GM19351 (cell line): ENCODE results near the gene GRAMD1B.
A peak's percentile ranks its signal among the peaks of the same experiment; 100 is the strongest.

Experiments
- ATAC-seq: cut with Tn5 transposase; IDR thresholded peaks from one replicate; pipeline ENCODE4 v1.9.1; 2021; ENCODE audit warnings: mild to moderate bottlenecking, moderate library complexity; ENCODE audit not compliant: unreplicated experiment

The GRAMD1B gene

DNA sequence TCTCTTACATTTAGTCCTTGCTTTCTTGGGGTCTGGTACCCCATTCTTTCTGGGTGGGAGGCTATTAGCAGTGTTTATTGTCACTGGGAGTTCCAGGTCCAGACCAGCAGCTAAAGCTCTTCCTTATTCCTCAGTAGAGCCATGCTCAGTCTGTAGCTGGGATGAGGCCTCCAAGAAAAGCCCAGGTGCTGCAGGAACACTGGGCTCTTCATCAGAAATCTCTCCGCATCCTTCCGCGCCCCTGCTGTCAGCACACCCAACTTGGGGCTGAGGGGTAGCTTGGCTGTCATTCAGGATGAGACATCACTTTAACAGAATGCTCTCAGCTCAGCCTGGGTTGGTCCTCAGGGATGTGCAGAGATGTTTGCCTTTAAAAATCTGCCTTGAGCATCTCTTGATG is 97.5 kb downstream of the GRAMD1B start:
- no peak for ATAC-seq

DNA sequence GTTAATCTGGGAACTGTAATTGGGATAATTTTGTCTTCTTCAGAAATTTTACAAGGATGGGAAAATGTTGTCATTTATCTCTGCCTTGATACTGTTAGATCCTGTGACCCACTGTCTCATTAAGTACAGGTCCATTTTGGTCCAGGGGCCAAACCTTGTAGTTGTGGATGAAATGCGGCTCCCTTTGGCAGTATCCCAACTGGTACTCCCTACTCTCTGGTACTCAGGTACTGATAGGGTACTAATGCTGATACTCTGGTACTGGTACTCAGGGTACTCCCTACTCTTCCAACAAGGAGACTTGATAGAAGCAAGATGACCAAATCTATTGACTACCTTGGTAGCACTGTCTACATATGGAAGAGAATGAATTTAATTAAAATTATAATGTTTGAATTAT is 97.9 kb downstream of the GRAMD1B start:
- no peak for ATAC-seq

DNA sequence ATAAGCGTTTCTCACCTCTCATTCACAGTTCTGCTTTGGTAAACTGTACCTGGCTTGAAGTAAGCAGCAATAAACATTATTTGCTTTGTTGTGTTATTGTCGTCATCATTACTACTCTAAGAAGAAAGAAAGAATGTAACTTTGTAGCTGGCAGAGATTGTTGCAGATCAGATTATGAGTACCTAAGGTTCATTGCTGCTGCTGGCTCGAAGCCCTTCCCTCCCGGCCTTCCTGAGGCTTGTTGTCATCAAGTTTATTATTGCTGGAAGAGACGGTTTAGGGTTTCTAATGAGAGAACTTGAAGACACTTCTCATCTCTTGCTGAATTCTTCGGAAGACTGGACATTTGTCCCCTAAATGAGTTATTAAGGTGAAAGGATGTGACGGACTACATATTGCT is 101.3 kb downstream of the GRAMD1B start:
- ATAC-seq = no peak

DNA sequence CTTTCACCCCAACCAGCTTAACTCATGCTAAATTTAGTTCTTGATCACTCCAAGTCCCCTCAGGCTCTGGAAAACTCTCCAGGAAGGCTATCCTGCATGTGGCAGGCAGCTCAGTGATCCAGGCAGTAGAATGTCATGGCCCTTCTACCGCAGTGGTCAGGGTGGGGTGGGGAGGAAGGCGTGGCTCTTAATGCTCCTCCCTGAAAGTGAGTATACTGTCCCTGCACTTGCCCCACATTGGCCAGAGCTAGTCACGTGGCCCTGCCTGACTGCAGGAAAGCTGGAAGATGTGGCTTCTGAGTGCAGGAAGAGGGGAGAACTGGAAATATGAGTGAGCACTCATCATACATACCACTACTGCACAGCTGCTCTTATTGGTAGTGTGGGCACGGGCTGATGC is 102.1 kb downstream of the GRAMD1B start:
- no peak for ATAC-seq

DNA sequence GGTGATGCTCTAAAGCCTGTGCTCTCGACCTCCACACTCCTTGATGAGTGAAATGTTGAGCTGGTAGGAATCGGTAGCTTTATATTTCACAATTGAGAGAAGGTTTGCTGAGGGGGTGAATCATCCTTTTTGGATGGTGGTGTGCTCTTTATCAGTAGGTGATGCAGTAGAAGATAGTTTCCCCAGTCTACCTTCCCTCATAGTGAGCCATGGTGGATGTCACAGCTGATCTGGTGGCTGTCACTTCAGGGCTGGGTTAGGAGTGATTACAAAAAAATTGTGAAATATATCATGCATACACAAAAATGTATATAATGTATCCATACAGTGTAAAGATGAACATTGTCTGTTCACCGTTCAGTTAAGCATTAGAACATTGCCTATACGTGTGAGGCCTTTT is 105.3 kb downstream of the GRAMD1B start:
- no peak for ATAC-seq

DNA sequence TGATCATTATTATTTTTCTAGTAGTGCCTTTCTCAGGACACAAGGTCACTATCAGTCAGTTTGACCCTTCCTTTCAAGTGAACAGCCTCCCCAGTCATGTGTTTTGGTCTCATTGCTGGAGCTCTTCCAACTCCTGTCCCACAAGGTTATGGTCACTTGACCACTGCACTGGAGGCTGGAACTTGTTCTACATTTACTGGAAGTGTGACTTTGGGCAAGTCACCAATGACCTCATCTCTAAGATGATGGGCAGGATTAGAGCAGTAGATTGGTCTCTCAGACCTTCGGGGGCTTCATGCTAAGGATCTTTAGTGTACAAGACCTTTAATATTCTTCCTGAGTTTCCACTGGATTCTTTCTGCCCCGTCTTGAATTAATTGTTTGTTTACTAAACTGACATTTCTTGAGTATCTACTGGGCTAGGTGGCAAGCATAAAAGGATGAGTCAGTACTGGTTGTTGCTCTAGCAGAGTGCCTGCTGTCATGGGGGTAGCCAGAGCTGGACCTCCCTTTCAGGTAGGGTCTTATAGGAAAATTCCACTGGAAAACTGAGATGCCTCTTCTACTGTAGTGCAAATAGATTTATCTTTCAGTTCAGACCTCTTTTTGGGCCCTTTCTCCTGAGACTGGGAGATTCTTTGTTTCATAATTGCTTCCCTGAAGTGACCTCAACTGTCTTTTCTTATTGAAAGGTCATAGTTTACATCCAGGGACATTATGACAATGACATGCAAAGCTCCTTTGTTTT is 106.8 kb downstream of the GRAMD1B start:
- ATAC-seq = no peak

DNA sequence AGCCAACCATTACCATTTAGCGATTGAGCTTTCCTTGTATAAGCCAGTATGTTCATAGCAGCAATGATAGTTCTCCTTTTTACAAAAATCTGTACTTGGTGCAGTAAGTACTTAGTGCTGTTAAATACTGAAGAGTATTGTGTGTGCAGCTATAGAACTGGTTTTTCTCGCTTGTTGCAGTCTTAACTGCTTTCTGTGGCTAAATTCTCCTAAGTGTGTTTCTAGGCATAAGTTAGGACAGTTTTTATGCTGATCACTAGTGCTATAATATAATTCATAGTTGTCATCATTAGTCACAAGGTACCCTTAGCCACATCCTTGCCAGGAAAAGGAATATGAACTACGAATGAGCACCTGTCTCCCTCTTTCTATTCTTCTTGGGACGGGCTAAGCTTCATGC is 107.7 kb downstream of the GRAMD1B start:
- ATAC-seq = no peak

DNA sequence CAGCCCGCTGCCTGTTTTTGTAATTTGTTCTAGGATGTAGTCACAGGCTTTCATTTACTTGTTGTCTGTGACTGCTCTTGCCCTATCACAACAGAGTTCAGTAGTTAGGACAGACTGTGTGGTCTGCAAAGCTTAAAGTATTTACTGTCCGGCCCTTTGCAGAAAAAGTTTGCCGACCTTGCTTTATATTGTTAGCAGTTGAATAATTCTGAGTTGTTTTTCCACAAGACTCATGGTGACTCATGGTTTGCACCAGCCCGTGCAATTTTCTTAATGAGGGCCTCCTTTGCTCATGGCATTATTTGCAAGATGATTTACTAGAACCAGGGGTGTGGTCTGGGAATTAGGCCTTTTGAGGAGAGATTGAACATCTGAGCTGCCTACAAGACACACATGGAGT is 113.7 kb downstream of the GRAMD1B start:
- no peak for ATAC-seq

DNA sequence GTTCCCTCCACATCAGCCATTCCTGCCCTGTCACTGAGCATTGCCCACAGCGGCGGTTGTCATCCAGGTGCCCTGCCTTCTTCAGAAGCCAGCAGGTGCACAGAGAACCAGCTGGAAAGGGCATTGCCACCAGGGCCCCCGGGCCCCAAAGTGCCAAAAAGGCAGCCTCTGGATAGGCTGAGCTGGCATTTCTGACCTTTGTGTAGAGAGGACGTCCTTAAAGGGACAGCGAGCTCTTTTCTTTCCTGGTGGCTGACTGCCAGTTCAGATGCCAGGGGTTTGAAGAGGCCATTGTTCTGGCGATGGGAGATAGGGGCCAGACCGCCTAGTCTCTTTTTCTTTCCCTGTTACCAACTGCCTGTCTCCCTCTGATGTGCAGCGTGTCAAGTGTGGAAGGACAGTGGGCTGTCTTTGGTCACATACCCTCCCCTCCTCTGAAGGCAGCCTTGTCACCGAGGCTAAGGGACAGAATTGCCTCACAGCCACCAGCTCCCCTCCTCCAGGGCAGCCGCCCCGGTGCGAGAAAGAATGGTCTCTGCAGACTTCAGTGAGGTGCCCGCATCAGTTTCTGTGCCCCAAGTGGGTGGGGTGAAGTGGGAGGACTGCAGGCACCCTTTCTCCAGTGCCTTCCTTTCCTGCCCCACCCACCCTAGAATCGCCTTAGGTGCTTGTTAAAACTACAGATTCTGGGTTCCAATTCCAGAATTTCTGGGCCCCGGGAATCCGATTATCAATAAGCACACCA is 114.7 kb downstream of the GRAMD1B start:
- no peak for ATAC-seq

DNA sequence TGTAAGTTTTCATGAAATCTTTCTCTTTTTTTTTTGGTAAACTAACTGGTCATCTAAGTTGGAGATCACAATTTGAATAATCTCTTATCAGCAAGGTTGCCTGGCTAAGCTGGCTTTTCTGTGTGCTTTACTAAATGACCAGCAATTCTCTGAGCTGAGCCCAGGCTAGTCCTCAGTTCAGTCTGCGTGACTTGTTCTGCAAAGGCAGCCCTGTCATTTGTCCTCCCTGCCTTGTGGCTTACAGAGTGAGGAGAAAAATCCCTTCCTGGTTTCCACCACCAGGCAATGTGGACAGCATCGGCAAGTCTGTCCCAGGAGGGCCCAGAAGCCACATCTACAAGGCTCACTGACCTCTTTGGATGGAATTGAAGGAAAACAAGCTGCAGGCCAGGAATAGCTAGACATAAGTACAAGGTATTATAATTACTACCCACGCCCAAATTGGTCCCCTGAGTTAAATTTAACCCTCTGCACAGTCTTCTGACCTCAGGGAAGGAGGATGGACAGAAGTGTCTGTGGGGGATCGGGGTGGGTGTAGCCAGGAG is 115.7 kb downstream of the GRAMD1B start:
- no peak for ATAC-seq

DNA sequence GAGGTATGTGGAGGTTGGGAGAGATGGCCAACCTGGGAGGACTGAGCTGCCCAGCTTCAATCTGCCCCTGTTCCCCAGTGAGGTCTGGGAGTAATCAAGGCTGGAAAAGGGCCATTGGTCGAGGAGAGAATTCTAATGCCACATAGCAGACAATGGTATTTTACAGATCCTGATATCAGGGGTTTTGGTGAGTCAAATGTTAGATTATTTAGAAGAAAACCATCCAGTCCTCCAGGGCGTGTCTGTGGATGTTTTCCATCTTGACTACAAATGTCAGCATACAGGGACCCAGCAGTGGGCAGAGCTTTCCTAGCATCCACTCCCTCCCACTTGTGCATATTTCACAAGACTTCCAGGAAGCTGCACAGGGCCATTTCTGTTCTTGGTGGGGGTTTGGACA is 116.4 kb downstream of the GRAMD1B start:
- ATAC-seq = no peak

DNA sequence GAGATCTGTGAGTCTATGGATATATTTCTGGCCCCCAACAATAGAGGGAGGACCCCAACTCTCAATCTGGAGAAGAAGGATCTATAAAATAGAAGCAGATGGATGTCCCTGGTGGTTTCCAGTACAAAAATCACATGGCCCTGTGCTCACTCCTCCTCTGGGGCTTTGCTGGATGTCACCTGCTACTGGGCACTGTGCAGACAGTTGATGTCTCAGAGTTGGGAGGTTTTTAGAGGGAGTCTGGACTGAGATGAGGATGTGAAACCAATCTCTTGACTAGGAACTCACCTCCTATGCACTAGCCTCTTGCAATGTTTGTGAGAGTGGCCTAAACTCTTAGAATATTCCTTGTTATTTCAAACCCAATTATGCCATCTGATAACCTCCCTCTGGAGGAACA is 117.1 kb downstream of the GRAMD1B start:
- ATAC-seq = peak; percentile 97

DNA sequence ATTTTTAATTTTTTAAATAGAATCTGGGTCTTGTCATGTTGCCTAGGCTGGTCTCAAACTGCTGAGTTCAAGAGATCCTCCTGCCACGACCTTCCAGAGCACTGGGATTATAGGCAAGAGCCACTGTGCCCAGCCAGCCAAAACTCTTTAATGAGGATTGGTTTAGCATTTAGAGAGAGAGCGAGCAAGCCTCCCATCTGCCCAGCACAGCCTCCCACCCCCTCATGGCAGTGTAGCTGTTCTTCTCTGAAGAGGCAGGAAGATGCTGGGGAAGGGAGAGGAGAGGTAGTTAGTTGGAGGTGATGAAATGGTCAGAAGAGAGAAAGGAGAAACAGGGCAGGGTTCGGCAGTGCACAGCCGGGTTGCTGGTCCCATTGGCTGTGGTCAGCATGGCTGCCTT is 118.7 kb downstream of the GRAMD1B start:
- no peak for ATAC-seq

DNA sequence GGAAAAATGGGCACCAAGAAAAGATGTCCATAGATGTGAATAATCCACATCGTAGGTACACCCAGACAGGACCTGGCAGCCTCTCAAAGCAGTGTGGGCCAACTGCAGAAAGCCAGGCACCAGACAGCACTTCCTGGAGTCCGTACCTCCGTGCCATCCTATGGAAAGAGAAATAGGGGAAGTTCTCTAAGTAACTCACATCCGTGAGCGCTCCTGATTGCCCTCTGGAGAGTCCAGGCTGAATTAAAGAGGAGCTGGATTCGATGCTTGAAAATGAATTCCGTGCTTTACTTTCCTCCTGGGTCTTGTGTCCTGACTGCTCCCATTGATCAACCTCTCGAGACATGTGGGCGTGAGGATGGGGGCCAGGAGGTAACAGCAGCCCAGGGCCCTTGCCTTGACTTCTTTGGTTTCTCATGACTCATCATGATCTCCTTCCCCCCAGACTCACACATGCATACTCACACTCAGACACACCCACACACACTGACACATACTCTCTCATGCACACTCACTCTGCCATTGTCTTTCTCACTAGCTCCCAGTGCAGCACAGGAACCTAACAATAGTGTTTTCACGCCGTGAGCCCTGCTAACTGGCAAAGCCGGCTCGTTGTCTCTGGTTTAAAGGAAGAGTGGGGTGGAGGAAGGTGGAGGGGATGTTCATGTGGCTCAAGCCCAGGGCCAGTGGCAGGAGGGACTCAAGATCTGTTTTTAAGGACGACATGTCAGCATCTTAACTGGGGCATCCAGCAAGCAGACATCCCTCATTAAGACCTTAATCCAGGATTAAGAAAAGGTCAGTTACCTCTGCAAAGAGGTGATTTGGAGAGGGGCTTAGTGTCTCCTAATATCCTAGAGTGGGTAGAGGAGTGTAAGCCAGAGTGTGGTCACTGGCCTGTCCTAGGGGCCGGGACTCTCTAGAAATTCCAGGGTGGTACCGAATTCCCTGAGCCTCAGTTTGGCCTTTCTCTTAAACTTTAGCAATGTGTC is 120.2 kb downstream of the GRAMD1B start:
- ATAC-seq = no peak

DNA sequence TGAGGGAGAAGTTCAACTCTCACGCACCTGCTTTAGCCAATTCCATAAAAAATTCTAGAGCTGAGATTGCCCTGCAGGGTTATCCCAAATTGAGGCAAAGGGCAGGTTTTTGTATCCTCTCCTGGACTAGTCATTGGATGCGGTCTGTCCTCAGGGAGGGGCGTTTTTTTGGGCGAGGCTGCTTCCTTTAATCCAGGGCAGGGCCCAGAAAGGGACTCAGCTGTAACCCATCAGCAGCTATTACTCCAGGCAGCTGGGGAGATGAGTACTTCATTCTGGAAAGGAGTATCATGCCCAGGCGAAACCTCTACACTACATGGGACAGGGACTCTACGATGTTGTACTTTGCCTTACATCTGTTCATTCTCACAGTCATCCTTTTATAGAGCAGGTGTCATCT is 121.0 kb downstream of the GRAMD1B start:
- no peak for ATAC-seq

DNA sequence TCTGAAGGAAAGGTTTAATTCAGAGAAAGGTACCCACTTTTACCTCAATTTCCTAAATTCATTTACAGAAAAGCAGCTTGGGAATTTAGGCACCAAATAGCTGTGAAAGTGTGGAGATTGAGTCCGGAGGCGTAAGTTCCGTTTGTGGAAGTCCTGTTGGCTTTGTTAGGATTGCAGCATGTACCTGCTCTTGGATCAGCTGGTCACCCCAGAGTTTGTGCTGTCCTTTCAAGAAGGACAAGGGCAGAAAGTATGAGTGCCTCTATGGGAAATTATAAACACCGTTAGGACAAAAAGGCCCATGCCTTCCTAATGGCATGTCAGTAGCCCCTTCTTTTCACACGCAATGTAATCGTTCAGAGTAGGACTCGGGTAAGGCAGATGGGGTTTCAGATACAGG is 126.6 kb downstream of the GRAMD1B start:
- no peak for ATAC-seq

DNA sequence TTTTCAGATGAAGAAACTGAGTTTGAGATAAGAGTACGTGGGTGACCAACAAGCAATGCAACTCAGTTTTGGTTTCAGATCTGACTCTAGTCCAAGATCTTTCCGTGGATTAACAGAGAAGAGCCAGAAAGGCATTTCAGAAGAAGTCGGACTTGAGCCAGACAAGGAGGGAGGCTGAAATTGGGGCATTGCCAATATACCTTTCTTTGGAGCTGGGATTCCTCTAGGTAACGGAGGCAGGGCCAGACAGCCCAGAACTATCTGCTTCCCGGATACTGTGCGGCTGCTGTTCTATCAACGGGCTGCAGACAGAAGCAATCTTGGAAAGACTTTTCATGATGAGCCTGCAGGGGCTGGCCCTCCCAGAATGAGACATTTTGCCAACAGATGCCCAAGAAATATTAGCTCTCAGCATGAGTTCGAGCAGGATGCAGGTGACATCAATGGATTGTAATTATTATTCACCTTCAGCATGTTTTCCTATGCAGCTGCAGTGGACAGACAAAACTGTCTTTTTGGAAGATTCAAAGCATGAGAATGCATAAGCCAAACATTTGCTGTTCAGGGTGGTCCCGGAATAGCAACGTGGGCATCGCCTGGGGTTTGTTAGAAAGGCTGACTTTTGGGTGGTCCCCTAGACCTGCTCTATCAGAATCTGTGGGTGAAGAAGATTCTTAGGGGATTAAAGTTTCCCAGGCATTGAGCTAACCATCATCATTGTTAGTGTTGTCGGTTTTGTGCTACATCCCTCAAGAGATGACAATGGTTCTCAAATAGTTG is 128.7 kb downstream of the GRAMD1B start:
- no peak for ATAC-seq

DNA sequence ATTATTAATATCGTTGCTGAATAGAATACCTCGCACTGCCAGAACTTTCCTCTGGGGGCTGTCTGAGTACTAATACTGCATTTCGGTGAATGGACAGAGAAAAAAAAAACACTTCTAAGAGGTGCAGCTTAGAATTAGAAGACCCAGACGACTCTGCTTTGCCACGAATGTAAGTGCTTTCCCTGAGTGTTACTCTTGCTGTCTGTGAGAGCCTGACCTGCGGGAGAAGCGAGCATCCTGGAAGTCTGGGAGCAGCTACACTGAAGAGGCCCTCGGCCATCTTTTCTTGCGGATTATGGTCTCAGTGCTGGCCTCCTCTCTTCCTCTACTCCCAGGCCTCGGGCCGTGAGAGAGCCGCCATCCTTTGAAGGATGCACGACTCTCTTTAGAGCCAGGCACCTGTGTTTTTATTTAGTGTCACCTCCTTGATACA is 129.5 kb downstream of the GRAMD1B start:
- peak; percentile 5 for ATAC-seq

DNA sequence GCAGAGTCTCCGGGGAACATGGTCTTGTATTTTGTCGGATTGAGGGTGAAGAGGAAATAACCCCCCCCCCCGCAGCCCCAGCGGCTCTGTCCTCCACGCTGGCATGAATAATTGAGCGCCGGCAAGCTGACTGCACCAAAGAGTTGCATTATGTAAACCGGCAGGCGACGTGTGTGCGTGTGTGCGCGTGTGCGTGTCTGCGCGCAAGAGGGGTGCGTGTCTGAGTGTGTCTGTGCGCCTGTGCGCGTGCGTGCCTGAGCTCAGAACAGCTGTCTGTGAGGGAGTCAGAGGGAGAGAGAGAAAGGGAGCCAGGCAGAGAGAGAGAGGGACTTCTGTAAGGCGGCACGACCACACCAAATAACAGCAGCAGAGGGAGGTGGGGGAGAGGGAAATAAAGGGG is 129.9 kb downstream of the GRAMD1B start:
- peak; percentile 69 for ATAC-seq

DNA sequence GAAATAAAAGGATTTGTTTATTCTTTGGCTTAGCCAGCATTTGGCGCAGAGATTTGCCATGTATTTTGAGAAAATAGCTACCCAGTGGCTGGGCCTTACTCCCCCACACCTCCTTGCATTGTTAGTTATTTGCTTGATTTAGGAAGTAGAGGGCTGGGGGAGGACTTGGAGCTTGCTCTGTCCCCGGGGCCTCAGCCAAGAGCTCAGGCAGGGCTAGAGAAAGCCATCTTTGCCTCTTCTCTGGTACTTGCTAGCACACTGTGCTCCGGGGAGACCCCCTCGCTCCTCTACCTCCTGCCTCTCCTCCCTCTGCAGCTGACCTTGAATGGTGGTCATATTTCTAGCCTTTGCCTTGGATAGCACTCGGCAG is 131.3 kb downstream of the GRAMD1B start:
- ATAC-seq = no peak
